NCI-H460 (cell line): ENCODE data around the gene PDPN. TPM values are rescaled to one million over a fixed set of nuclear protein-coding genes. Genes with fewer than 3 reads are reported as not detected.

Experiments used
- DNase-seq: peaks from one replicate; pipeline ENCODE4 v3.0.0-alpha.2; 2016; ENCODE audit warnings: low read depth; ENCODE audit errors: extremely low read depth
- total RNA-seq: library from RNA; depleted of rRNA; stranded (reverse); fragments of >200 nt; shearing (Covaris generic); gene quantifications from 2 replicates; pipeline ENCODE4 v1.2.3, GENCODE V29; 2014

PDPN gene
- total RNA-seq, 1 experiment from 2014 or later = not detected

DNA sequence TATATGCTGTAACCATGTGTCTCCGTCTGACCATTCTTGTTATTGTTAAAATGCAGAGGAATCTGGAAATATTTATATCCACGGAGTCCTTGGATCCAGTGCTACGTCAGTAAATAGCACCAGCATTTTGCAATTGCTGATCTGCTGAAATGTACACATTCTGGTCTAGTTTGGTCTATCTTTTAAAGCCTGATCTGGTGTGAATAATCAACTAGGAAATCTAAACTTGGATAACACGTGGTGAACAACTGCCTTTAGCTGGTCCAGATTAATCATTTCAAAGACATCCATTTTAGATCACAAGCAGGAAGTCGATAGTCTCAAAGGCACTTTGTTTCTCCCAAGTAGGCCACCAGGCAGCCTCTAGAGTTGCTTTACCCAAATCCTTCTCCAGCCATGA lies 32.6 kb downstream of the PDPN start:
- DNase-seq = no peak

DNA sequence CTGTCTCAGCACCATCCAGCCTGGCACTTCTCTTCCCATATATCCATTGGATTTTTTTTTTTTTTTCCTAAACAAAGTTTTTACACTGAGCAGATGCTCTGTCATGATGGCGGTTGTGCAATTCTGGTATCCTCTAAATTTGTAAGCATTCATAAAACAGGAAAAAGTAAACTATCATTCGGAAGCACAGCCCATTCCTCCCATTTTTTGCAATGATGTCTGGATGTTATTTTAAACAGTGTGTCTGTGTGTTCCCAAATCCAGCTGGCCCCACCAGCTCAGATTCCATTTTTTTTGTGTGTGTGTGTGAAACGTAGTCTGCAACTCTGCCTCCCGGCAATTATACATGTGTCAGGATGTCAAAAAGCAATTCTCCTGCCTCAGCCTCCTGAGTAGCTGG lies 33.5 kb downstream of the PDPN start:
- DNase-seq = no peak

DNA sequence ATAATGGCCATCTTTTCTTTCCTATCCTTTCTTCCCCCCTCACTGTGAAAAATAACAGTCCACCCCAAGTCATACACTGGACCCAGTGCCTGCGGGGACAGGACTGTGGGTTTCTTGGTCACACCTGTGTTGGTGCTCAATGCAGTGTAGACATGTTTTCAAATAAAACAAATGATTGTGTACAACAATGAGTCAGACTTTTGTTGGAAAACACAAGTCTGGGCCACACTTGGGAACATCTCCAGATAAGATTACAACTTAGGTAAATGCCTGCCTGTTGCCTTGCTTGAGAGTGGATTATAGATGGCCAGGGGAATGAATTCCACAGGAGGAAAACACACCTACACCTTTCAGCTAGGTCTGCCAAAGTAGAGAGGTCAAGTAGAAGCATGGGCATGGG lies 34.1 kb downstream of the PDPN start:
- DNase-seq = no peak

DNA sequence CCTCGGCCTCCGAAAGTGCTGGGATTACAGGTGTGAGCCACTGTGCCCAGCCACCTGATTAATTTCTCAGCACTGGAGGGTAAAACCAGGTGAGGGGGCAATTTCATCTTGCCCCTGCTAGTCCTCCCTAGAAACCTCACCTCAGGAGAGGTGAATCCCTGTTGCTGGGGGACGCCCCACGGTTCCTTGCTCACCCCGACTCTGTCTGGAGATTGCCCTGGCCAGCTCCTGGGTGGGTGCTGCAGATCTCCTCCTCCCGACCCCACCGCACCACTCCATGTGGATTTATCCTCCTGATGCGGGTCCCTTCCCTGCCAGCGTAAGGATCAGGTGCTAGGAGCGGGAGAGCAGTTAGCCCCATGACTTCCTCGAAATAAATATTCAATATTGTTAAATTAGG lies 34.9 kb downstream of the PDPN start:
- DNase-seq = no peak

DNA sequence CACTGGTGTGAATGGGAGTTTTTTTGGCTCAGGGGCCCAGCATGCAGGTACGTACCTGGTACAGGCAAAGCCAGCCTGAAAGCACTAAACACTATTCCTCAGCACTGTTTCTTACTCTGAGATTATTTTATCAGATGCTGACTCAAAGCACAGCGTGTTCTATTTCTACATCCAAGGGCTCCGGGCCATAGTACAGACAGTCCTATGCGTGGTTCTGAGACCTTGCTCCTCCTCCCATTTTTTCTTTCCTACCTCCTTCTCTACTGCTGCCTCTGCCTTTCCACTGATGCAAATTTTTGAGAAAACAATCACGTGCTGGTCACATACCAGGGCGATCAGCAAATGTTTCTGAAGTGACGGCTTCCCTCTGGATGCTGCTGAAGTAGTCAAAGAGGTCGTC lies 36.3 kb downstream of the PDPN start:
- no peak for DNase-seq

DNA sequence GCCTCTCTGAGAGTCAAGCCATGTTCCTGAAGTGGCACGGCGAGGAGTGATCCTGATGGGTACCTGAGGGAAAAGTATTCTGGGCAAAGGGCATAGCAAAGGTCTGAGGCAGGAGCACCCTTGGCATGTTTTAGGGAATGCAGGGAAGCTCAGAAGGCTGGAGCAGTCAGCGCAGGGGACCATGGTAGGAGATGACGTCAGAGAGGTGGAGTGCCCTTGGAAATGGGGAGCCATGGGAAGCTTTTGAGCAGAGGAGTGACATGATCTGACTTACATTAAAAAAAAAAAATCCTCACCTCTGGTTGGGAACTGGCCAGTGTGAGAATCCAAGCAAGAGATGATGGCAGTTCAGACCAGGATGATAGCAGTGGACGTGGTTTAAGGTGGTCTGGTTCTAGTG lies 37.2 kb downstream of the PDPN start:
- DNase-seq = no peak

DNA sequence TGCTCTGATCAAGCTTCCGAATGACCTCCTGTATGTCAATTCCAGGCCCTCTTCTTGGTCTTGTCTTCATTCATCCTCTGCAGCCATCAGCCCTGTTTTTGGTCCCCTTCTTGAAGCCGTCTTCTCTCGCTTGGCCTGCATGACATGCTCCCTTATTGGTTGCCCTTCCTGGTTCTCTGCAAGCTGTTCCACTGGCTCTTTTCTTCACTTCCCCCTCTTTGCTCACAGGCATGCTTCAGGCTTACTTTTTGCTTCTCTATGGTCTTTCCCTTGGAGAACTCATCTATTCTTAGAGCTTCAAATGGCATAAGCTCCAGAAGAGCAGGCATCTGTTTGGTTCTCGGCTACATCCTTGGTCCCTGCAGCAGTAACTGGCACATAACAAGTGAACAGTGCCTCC lies 38.8 kb downstream of the PDPN start:
- no peak for DNase-seq

DNA sequence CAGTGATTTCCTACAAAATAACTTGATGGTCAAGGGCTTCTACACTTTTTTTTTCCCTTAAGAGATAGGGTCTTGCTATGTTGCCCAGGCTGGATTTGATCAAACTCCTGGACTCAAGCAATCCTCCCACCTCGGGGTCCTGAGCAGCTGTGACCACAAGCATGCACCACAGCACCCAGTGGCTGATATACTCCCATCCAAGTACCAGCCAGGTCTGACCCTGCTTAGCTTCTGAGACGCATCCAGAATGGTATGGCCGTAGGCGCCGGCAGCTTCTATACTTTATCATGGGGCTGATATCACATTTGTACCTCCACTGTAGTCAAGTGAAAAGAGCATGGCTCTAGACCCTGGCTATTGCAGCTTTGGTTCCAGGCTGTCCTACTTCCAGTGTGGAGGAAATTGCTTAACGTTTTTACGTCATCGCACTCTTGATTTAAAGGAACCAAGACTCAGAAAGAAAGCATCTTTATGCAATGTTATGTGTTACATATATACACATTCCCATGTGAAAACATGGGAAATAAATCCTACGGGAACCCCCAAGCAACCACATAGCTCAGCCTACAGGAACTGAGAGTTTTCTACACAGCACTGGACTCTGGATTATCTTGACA lies 39.5 kb downstream of the PDPN start:
- DNase-seq = no peak

DNA sequence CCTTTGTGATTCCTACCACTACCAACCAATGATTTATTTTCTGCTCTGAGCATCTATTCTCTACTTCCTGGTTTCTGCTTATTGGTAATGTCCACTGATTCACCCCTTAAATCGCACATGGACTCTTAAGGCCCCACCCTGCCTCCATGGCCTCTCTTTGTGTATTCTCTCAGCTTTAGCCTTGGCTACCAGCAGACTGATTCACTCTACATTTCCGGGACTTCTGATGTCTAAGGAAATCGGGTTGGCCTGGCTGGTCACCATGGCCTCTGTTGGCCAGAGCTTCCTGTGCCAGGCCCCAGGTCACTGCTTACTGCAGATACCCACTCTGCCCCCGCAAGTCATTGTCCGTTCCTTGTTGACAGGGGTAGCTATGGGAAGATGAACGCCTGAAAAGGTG lies 40.9 kb downstream of the PDPN start:
- DNase-seq = no peak

DNA sequence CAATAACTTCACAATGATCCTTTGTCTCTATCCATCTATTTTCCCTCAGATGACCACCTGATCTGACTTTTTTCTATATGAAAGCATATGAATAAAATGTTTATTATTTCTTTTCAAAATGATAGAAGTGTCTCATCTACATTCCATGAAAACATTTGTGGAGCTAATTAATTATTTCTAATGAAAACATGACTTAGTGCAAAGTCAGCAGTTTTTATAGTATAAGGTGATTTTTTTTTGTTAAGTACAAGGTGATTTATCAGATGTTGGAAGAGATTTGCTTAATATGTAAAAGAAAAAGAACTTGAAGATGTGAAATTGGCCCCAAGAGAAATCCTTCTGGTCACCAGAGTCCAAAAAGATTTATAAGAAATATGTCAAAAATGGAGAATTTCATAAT lies 43.5 kb downstream of the PDPN start:
- DNase-seq = no peak

DNA sequence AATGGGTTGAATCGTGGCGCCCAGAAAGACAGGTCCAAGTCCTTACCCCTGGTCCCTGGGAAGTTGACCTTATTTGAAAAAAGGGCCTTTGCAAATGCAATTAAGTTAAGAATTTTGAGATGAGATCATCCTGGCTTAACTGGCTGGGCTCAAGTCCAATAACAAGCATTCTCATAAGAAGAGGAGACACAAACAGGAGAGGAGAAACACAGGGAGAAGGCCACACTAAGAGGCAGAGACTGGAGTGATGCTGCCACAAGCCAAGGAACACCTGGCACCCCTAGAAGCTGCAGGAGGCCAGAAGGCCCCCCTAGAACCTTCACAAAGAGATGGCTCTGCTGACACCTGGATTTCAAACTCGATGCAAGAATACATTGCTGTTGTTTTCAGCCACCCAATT lies 44.6 kb downstream of the PDPN start:
- DNase-seq = no peak

DNA sequence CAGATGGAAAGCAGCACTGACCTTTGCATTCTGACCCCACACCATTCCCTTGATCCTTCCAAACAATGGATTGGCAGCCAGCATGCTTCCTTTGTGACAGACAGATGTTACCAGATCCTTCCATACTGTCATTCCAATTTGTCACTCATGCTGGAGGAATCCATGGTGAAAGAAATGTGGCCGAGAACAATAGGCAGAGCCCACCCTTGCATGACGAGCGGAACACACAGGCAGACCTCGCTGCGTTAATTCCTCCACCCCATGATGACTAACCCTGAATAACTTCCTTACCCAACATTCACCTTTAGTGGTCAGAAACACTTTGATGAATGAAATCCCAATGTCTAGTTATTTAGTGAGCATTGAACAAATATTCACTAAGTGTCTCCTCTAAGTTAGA lies 45.1 kb downstream of the PDPN start:
- DNase-seq = no peak

DNA sequence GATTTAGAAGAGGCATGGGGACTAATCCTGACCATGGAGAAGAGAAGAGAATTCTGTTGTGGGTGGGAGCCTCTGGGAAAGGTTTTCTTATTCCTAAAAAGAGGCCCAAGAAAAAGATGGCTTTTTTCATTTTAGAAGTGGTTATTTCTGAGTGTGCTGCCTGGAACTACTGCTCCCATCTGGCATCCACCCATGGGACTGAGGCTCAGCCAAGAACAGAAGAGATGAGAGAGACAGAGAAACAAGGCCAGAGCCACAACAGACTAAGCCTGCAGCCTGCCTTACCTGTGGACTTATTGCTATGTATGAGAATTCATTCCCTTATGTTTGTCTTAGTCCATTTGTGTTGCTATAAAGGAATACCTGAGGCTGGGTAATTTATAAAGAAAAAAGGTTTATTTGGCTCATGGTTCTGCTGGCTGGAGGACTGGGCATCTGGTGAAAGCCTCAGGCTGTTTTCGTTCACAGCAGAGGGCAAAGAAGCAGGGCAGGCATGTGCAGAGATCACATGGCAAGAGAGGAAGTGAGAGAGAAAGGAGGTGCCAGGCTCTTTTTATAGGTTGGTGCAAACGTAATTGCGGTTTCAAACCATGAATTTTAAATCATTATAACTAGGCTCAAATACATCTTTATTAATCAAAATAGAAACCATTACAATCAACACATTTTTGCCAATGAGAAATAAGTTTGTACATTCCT lies 58.8 kb downstream of the PDPN start:
- no peak for DNase-seq

DNA sequence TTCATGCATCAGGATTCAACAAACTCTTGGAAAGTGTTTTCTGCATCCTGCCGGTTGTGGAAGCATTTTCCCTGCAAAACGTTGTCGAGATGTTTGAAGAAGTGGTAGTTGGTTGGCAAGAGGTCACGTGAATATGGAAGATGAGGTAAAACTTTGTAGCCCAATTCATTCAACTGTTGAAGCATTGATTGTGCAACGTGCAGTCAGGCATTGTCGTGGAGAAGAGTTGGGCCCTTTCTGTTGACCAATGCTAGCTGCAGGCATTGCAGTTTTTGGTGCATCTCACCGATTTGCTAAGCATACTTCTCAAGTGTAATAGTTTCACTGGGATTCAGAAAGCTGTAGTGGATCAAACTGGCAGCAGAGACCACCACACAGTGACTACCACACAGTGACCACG lies 59.4 kb downstream of the PDPN start:
- DNase-seq = no peak

DNA sequence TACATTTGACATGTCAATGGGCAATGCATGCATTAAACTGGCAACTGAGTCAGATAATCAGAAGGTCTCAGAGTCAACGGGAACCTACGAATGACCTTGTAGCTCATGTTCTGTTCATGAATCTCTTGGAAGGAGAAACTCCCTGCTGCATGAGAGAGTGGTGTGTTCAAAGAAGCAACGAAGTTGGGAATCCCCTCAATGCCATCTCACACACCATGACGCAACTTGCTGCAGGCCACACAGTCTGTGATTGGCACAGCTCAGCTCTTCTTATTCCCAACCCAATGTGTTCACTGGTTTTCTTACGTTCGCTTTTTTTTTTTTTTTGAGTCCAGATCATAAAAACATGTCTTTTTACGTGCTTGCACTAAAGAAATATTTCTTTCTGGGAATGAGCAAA lies 62.9 kb downstream of the PDPN start:
- no peak for DNase-seq

DNA sequence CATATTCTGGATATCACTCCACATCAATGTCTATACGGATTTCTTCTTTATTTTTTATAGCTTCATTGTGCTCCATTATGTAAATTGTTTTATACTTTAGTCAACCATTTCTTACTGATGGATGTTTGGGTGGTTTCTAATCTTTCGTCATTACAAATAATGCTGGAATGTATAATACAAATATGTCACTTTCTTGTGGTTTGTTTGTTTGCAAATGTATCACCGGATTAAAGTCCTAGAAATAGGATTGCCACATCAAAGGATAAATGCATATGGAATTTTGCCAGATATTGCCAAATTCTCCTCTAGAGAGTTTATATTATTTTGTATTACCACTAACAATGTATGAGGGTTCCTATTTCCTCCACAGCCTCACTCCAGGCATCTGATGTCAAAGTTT lies 67.6 kb downstream of the PDPN start:
- peak; percentile 8 for DNase-seq

DNA sequence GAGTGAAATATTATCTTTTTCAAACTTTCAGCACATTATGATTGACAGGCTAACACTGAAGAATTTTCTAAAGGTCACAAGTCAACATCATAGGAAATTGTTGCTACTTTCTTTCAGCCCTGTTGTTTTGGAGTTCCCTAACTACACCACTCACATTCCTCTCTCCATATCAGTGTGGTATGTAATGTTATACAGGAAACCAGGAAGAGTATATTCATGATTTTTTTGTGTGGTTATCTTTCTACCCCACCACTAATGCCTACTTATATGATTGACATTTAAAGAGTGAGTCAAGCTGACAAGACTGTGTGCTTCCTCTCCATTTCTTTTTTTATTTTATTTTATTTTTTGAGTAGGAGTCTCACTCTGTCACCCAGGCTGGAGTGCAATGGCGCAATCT lies 68.6 kb downstream of the PDPN start:
- DNase-seq = no peak

DNA sequence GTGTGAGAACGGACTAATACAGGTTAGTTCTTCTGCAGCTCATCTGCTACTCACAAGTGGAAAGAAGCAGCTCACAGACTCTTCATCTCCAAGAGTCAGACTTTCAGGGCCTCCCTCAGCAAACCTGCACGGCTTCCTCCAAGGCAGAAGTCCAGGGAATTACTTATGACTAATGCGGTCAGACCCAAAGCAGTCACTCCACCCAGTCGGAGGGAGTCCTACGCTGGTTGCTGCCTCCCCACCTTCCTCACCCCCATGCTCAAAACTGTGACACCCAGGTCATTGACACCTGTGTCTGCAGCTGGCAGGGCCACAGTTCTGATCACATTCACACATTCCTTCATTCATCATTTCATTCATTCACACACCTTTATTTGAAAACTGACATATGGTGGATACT lies 77.9 kb downstream of the PDPN start:
- no peak for DNase-seq

DNA sequence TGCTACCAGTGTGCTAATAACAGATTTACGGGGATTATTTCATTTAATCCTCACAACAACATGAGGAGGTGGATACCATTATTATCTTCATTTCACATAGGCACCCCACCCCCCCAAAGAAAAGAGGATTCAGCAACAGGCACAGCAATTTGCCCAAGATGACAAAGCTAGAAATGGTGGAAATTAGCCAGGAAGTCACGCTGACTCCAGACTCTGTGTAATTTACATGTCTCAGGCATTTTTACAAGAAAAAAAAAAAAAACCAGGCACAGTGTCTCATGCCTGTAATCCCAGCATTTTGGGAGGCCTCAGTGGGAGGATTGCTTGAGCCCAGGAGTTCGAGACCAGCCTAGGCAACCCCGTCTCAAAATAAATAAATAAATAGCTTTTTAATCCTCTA lies 78.9 kb downstream of the PDPN start:
- DNase-seq = no peak

DNA sequence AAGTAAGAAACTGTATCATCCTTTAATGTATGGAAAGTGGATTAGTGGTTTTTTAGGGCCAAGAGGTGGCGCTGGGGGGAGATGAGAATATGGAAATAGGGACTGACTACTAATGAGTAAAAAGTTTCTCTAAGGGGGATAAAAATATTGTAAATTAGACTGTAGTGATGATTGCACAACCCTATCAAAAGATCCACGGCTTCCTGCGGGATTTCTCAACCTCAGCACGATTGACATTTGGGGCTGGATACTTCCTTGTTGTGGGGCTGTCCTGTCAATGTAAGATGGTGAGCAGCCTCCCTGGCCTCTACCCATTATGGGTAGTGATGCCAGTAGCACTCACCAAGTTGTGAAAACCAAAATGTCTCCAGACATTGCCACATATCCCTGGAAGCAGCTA lies 80.3 kb downstream of the PDPN start:
- no peak for DNase-seq

DNA sequence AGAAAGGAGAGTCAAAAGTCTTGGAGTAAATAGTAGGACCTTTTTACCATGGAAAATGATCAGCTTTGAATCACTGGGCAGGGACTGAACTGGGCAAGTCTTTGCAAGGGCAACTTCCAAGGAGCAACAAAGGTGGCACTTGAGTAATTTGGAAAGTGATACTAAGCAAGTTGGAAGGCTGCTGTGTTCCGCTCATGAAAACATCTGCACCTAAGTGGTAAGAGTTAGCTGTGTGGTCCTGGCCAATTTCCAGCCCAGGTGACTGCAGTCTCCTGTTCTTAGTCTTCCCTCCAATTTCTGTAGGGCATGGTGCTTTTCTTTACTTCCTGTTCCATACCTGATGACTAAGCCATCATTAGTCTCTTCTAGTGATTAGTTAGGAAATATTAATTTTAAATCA lies 80.8 kb downstream of the PDPN start:
- no peak for DNase-seq

DNA sequence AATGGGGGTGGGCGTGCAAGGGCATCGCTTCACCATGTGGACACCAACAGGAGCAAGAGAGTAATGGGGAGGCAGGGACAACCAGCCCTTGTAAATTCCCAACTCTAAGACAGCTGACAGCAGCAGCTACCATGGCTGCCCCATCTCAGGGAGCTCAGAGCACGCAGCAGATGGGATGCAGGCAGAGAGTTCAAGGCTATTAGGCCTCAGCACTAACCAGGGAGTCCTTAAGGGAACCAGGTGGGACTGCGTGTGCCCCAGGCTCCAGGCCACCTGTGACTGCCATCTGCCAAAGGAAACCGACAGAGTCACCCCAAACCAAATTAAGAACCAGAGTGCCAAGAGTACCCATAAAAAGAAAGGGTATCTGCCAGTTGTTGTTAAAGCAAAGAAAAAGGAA lies 82.7 kb downstream of the PDPN start:
- no peak for DNase-seq
